ENCODE results near the gene PTTG1IP. TPM values are rescaled to one million over a fixed set of nuclear protein-coding genes. Genes with fewer than 3 reads are reported as not detected.

Gene PTTG1IP
- total RNA-seq, 1 donor from 2014 or later, result 133 TPM

- DNase-seq (peak; percentile 36), ATAC-seq (ENCODE audit: poor library complexity) (no peak)
- intact Hi-C loops (cut with DNase I), result no loop called here
These were observed 25.6 kb upstream of the PTTG1IP start for GRCh38 chr21:44898851-44899767.

- intact Hi-C loops (cut with DNase I), result no loop called here
- DNase-seq (peak; percentile 40), ATAC-seq (ENCODE audit: poor library complexity) (no peak)
These were observed 24.6 kb upstream of the PTTG1IP start for GRCh38 chr21:44898011-44898488.

- DNase-seq (peak; percentile 64), ATAC-seq (ENCODE audit: poor library complexity) (peak; percentile 47)
- intact Hi-C loops (cut with DNase I), result no loop called here
These were observed 24.0 kb upstream of the PTTG1IP start for GRCh38 chr21:44897326-44898010.

GRCh38 chr21:44896561-44897286 lies 23.2 kb upstream of the PTTG1IP start:
- intact Hi-C loops (cut with DNase I), result no loop called here
- DNase-seq, result peak; percentile 36
- no peak for ATAC-seq (ENCODE audit: poor library complexity)

GRCh38 chr21:44895859-44896258 lies 22.4 kb upstream of the PTTG1IP start:
- no peak for ATAC-seq (ENCODE audit: poor library complexity)
- peak; percentile 32 for DNase-seq

GRCh38 chr21:44894687-44895302 lies 21.3 kb upstream of the PTTG1IP start:
- intact Hi-C loops (cut with DNase I), result loop anchor here (5.0 kb wide), 1 partner anchor 243 kb away; no protein-coding TSS in a partner anchor
- DNase-seq, result peak; percentile 19

More at GRCh38 chr21:44895859-44896258, 22.4 kb upstream of the PTTG1IP start:
- intact Hi-C loops (cut with DNase I), result no loop called here

GRCh38 chr21:44893948-44894656 lies 20.6 kb upstream of the PTTG1IP start:
- ATAC-seq (ENCODE audit: poor library complexity) (no peak), DNase-seq (peak; percentile 10)
- intact Hi-C loops (cut with DNase I), result loop anchor here (2.0 to 5.0 kb wide), 2 partner anchors 39 to 243 kb away; no protein-coding TSS in a partner anchor

More at GRCh38 chr21:44894687-44895302, 21.3 kb upstream of the PTTG1IP start:
- no peak for ATAC-seq (ENCODE audit: poor library complexity)

- no peak for ATAC-seq (ENCODE audit: poor library complexity)
- intact Hi-C loops (cut with DNase I), result loop anchor here (2.0 to 5.0 kb wide), 2 partner anchors 40 to 244 kb away; no protein-coding TSS in a partner anchor
These were observed 19.7 kb upstream of the PTTG1IP start for GRCh38 chr21:44893278-44893556.

GRCh38 chr21:44892536-44893277 lies 19.2 kb upstream of the PTTG1IP start:
- peak; percentile 85 for DNase-seq
- intact Hi-C loops (cut with DNase I), result loop anchor here (2.0 to 5.0 kb wide), 2 partner anchors 40 to 245 kb away; no protein-coding TSS in a partner anchor
- ATAC-seq (ENCODE audit: poor library complexity), result peak; percentile 80

More at GRCh38 chr21:44893278-44893556, 19.7 kb upstream of the PTTG1IP start:
- DNase-seq, result no peak

- ATAC-seq (ENCODE audit: poor library complexity) (no peak), DNase-seq (peak; percentile 31)
These were observed 18.6 kb upstream of the PTTG1IP start for GRCh38 chr21:44892095-44892494.

GRCh38 chr21:44891631-44892031 lies 18.1 kb upstream of the PTTG1IP start:
- intact Hi-C loops (cut with DNase I), result loop anchor here (2.0 to 5.0 kb wide), 2 partner anchors 41 to 246 kb away; no protein-coding TSS in a partner anchor
- no peak for ATAC-seq (ENCODE audit: poor library complexity)
- peak; percentile 38 for DNase-seq

More at GRCh38 chr21:44892095-44892494, 18.6 kb upstream of the PTTG1IP start:
- intact Hi-C loops (cut with DNase I), result loop anchor here (2.0 to 5.0 kb wide), 2 partner anchors 41 to 245 kb away; no protein-coding TSS in a partner anchor

GRCh38 chr21:44890961-44891541 lies 17.6 kb upstream of the PTTG1IP start:
- ATAC-seq (ENCODE audit: poor library complexity) (no peak), DNase-seq (peak; percentile 33)
- intact Hi-C loops (cut with DNase I), result loop anchor here (5.0 kb wide), 1 partner anchor 246 kb away; no protein-coding TSS in a partner anchor

GRCh38 chr21:44890338-44890931 lies 16.9 kb upstream of the PTTG1IP start:
- peak; percentile 40 for DNase-seq
- no peak for ATAC-seq (ENCODE audit: poor library complexity)
- intact Hi-C loops (cut with DNase I), result loop anchor here (5.0 kb wide), 1 partner anchor 247 kb away; no protein-coding TSS in a partner anchor

GRCh38 chr21:44889625-44890337 lies 16.3 kb upstream of the PTTG1IP start:
- no peak for ATAC-seq (ENCODE audit: poor library complexity)

More at GRCh38 chr21:44889625-44890337, 16.3 kb upstream of the PTTG1IP start:
- peak; percentile 22 for DNase-seq
- intact Hi-C loops (cut with DNase I), result loop anchor here (5.0 kb wide), 1 partner anchor 248 kb away; no protein-coding TSS in a partner anchor

Data from Right ventricle myocardium superior (tissue), 1 donor.